MM.1S (cell line): ENCODE results near the gene COL20A1.

Source experiments
- DNase-seq: peaks from one replicate; pipeline ENCODE4 v3.0.0-alpha.2; 2015
- H2AFZ ChIP-seq: fragments of 300-600 bp; sonication (generic); 2 replicates; pipeline ENCODE4 v1.6.0; 2016; ENCODE audit warnings: antibody characterized with exemption, low read length
- H3F3A ChIP-seq: fragments of 300-600 bp; sonication (generic); 2 replicates; pipeline ENCODE4 v1.6.1; 2016; ENCODE audit warnings: mild to moderate bottlenecking, antibody characterized with exemption, low read length, moderate library complexity, mixed read lengths; ENCODE audit not compliant: insufficient read depth
- H3K27ac ChIP-seq: fragments of 300-600 bp; sonication (generic); 2 replicates; pipeline ENCODE4 v1.5.1; 2016; ENCODE audit warnings: mild to moderate bottlenecking, low read length
- H3K27me3 ChIP-seq: fragments of 300-600 bp; sonication (generic); replicated peaks from 2 replicates; pipeline ENCODE4 v1.6.0; 2016; ENCODE audit warnings: low read length; ENCODE audit not compliant: insufficient read depth
- H3K36me3 ChIP-seq: fragments of 300-600 bp; sonication (generic); replicated peaks from 2 replicates; pipeline ENCODE4 v1.6.1; 2016; ENCODE audit warnings: mild to moderate bottlenecking, low read length, mixed read lengths; ENCODE audit not compliant: insufficient read depth
- H3K4me1 ChIP-seq: fragments of 300-600 bp; sonication (generic); 2 replicates; pipeline ENCODE4 v1.6.1; 2016; ENCODE audit warnings: low read length, mixed read lengths
- H3K4me2 ChIP-seq: fragments of 300-600 bp; sonication (generic); 2 replicates; pipeline ENCODE4 v1.6.0; 2016; ENCODE audit warnings: low read depth, low read length
- H3K4me3 ChIP-seq: fragments of 300-600 bp; sonication (generic); 2 replicates; pipeline ENCODE4 v1.5.1; 2016; ENCODE audit warnings: low read length, mixed read lengths
- H3K79me2 ChIP-seq: fragments of 300-600 bp; sonication (generic); 2 replicates; pipeline ENCODE4 v1.6.1; 2016; ENCODE audit warnings: mixed run types, low read length, mixed read lengths
- H3K9ac ChIP-seq: fragments of 300-600 bp; sonication (generic); 2 replicates; pipeline ENCODE4 v1.6.1; 2016; ENCODE audit warnings: low read length, mixed read lengths
- H3K9me2 ChIP-seq: fragments of 300-600 bp; sonication (generic); replicated peaks from 2 replicates; pipeline ENCODE4 v1.6.1; 2016; ENCODE audit warnings: mild to moderate bottlenecking, low read length, mixed read lengths; ENCODE audit not compliant: insufficient read depth
- H3K9me3 ChIP-seq: fragments of 300-600 bp; sonication (generic); replicated peaks from 2 replicates; pipeline ENCODE4 v1.6.1; 2016; ENCODE audit warnings: mild to moderate bottlenecking, low read length, mixed read lengths; ENCODE audit not compliant: insufficient read depth
- H4K20me1 ChIP-seq: fragments of 300-600 bp; sonication (generic); 2 replicates; pipeline ENCODE4 v1.6.1; 2016; ENCODE audit warnings: mild to moderate bottlenecking, low read length, moderate library complexity, mixed read lengths; ENCODE audit not compliant: insufficient read depth
- EZH2 ChIP-seq: fragments of 300-600 bp; sonication (generic); optimal IDR thresholded peaks from 2 replicates; pipeline ENCODE3; 2017; ENCODE audit warnings: low read depth, mild to moderate bottlenecking, antibody characterized with exemption, low read length, mixed read lengths
- EZH2phosphoT487 ChIP-seq: fragments of 300-600 bp; sonication (generic); IDR thresholded peaks from 2 replicates; pipeline ENCODE4 v1.6.1; 2018; ENCODE audit warnings: antibody characterized with exemption, low read length
- TF ChIP-seq, protein P1 (sequence below): fragments of 300-600 bp; sonication (generic); IDR thresholded peaks from 2 replicates; pipeline ENCODE4 v1.5.1; 2016; ENCODE audit warnings: antibody characterized with exemption, low read length, mixed read lengths

Gene COL20A1

DNA sequence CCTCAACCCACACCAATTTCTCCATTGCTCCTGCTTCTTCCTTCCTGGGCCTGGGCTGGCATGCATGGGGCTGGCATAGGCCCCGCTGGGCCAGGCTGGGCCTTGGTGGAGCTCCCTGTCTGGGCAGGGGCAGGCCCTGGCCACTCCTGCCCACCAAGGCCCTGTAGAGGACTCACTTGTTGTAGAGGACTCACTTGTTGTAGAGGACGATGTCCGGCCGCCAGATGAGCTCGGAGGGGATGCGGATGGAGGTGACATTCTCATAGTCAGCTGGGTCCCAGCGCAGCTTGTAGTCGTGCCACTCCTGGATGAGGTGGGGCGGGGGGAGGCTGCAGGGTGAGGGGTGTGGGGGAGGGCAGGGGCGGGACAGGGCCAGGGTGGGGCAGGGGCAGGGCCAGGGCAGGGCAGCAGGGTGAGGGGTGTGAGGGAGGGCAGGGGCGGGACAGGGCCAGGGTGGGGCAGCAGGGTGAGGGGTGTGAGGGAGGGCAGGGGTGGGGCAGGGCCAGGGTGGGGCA lies 62.9 kb downstream of the COL20A1 start:
- H3K36me3 ChIP-seq = no peaks in the 10 kb centered on the region
- no peaks in the 10 kb centered on the region for H3K4me1 ChIP-seq
- no peaks in the 10 kb centered on the region for H3K79me2 ChIP-seq
- TF ChIP-seq EZH2 = no peak
- no peak for TF ChIP-seq EZH2phosphoT487
- TF ChIP-seq, protein P1, sequence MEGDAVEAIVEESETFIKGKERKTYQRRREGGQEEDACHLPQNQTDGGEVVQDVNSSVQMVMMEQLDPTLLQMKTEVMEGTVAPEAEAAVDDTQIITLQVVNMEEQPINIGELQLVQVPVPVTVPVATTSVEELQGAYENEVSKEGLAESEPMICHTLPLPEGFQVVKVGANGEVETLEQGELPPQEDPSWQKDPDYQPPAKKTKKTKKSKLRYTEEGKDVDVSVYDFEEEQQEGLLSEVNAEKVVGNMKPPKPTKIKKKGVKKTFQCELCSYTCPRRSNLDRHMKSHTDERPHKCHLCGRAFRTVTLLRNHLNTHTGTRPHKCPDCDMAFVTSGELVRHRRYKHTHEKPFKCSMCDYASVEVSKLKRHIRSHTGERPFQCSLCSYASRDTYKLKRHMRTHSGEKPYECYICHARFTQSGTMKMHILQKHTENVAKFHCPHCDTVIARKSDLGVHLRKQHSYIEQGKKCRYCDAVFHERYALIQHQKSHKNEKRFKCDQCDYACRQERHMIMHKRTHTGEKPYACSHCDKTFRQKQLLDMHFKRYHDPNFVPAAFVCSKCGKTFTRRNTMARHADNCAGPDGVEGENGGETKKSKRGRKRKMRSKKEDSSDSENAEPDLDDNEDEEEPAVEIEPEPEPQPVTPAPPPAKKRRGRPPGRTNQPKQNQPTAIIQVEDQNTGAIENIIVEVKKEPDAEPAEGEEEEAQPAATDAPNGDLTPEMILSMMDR = no peak
- H3K4me2 ChIP-seq = no peak overlapping the region
- no peak for DNase-seq
- H3K9me3 ChIP-seq = no peaks in the 10 kb centered on the region
- H3K9ac ChIP-seq = no peak overlapping the region
- H3K9me2 ChIP-seq = no peaks in the 10 kb centered on the region
- H3K4me3 ChIP-seq = no peak overlapping the region
- peaks cover 43% of the 10 kb centered on the region for H3K27me3 ChIP-seq
- H4K20me1 ChIP-seq = no peaks in the 10 kb centered on the region
- H2AFZ ChIP-seq = no peak overlapping the region
- no peaks in the 10 kb centered on the region for H3F3A ChIP-seq
- H3K27ac ChIP-seq = no peak overlapping the region

DNA sequence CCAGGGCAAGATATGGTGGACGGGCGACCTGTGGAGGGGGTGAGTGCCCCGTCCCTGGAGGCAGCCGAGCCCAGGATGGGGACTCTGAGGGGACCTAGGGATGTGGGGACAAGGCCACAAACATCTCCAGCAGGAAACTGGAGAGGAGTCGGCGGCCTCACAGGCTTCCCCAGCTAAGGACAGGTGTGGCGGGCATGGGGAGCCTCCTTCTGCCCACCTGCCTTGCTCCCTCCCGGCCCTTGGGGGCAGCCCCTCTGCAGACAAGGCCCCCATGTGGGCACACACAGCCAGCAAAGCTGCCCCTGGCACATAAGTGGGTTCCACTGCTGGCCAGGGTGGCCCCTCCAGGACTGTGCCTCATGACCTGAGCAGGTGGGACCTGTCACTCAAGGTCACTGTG lies 63.5 kb downstream of the COL20A1 start:
- Histone ChIP-seq H3K4me3 (no peak overlapping the region), H3K9me2 (no peaks in the 10 kb centered on the region), H3K4me2 (no peak overlapping the region), H3K36me3 (no peaks in the 10 kb centered on the region), H3K27ac (no peak overlapping the region), H3K9me3 (no peaks in the 10 kb centered on the region), H3K79me2 (no peaks in the 10 kb centered on the region), H2AFZ (no peak overlapping the region), H3K9ac (no peak overlapping the region), H3K4me1 (no peaks in the 10 kb centered on the region), H3K27me3 (peaks cover 45% of the 10 kb centered on the region), H4K20me1 (no peaks in the 10 kb centered on the region), H3F3A (no peaks in the 10 kb centered on the region)
- no peak for DNase-seq
- TF ChIP-seq, protein P1 = no peak
- TF ChIP-seq EZH2phosphoT487 (no peak), EZH2 (no peak)

DNA sequence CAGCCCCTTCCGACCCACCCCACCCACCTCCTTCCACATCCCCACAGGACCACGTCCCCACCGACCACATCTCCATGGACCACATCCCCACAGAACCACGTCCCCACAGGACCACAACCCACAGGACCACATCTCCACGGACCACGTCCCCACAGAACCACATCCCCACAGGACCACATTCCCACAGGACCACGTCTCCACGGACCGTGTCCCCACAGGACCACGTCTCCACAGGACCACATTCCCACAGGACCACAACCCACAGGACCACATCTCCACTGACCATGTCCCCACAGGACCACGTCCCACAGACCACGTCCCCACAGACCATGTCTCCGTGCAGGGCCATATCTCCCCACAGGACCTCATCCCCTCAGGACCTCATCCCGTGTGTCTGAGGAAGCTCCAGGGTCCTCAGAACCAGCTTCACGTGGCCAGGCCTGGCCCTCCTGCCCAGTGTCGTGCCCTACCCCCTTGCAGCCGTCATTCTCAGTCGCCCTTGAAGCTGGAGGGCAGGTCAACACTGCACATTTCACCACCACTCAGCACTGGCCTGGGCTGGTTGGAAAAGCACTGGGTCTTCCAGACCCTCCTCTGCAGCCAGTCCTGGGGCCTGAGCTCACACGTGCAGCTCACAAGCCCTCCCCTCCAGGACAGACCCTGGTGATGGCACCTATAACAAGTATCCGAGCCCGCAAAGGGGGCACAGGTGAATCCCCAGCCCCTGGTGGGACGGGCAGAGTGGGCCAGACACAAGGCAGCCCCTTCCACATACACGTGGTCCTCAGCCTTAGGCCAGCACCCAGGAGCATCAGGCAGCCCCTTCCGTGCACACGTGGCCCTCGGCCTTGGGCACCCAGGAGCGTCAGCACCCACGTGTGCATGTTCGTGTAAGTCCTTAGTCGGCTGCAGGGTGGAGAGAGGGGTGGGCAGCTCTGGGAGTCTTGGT lies 64.2 kb downstream of the COL20A1 start:
- Histone ChIP-seq H3K36me3 (no peaks in the 10 kb centered on the region), H3K27ac (no peak overlapping the region), H2AFZ (no peak overlapping the region), H3K9ac (no peak overlapping the region), H3F3A (no peaks in the 10 kb centered on the region), H3K9me2 (no peaks in the 10 kb centered on the region), H3K9me3 (no peaks in the 10 kb centered on the region), H3K4me3 (no peak overlapping the region), H4K20me1 (no peaks in the 10 kb centered on the region), H3K79me2 (no peaks in the 10 kb centered on the region), H3K4me1 (no peaks in the 10 kb centered on the region), H3K27me3 (peaks cover 52% of the 10 kb centered on the region), H3K4me2 (no peak overlapping the region)
- TF ChIP-seq EZH2 = no peak
- no peak for TF ChIP-seq EZH2phosphoT487
- TF ChIP-seq, protein P1 = no peak
- no peak for DNase-seq
